WTC11 (cell line): ENCODE results near the gene LCMT2. TPM values are rescaled to one million over a fixed set of nuclear protein-coding genes. Genes with fewer than 3 reads are reported as not detected.

Experiments used
- ATAC-seq: fragments of 200-7000 bp; cut with Tn5 transposase; 2 replicates; pipeline ENCODE4 v1.10.0; 2021; ENCODE audit warnings: mild to moderate bottlenecking, moderate library complexity
- CTCF ChIA-PET: fragments of 300-600 bp; sonication (Branson Sonifier 250); formaldehyde crosslinking; loops from one replicate; lab custom pipeline; 2021; ENCODE audit warnings: antibody characterized with exemption; lab: Charles Lee
- POLR2A ChIA-PET: fragments of 350-600 bp; sonication (Branson Sonifier 250); formaldehyde crosslinking; loops from one replicate; lab custom pipeline; 2021; ENCODE audit warnings: antibody characterized with exemption; lab: Charles Lee
- DNase-seq: peaks from one replicate; pipeline ENCODE4 v3.0.0; 2021; ENCODE audit warnings: low spot score
- H3K27ac Mint-ChIP-seq: 2 replicates; pipeline ENCODE4 v1.8.0; 2021; ENCODE audit warnings: mixed read lengths
- H3K27me3 Mint-ChIP-seq: 2 replicates; pipeline ENCODE4 v1.8.0; 2021; ENCODE audit warnings: low read depth, mild to moderate bottlenecking, moderate library complexity, mixed read lengths
- H3K36me3 Mint-ChIP-seq: 2 replicates; pipeline ENCODE4 v1.8.0; 2021; ENCODE audit warnings: mixed read lengths
- H3K4me1 Mint-ChIP-seq: 2 replicates; pipeline ENCODE4 v1.8.0; 2022; ENCODE audit warnings: mixed read lengths
- H3K4me3 Mint-ChIP-seq: 2 replicates; pipeline ENCODE4 v1.8.0; 2021; ENCODE audit warnings: mild to moderate bottlenecking, moderate library complexity, mixed read lengths
- H3K9me3 Mint-ChIP-seq: 2 replicates; pipeline ENCODE4 v1.8.0; 2021; ENCODE audit warnings: mixed read lengths
- CBFB ChIP-seq: sonication (generic); formaldehyde crosslinking; IDR thresholded peaks from 2 replicates; pipeline ENCODE4 v1.8.1; 2022; ENCODE audit warnings: mild to moderate bottlenecking, low read depth, missing genetic modification reagents
- ELF4 ChIP-seq: sonication (generic); formaldehyde crosslinking; IDR thresholded peaks from 2 replicates; pipeline ENCODE4 v1.8.1; 2022; ENCODE audit warnings: low read depth, mild to moderate bottlenecking, moderate library complexity, missing genetic modification reagents
- GTF2I ChIP-seq: fragments of 250-450 bp; sonication (Bioruptor Pico); conservative IDR thresholded peaks from 2 replicates; pipeline ENCODE4 v1.4.0; 2021; ENCODE audit warnings: mild to moderate bottlenecking
- OVOL2 ChIP-seq: fragments of 250-450 bp; sonication (Bioruptor Pico); IDR thresholded peaks from 2 replicates; pipeline ENCODE4 v1.9.0; 2021; ENCODE audit warnings: mild to moderate bottlenecking, borderline replicate concordance
- RORB ChIP-seq: fragments of 250-450 bp; sonication (Bioruptor Pico); IDR thresholded peaks from 2 replicates; pipeline ENCODE4 v1.9.0; 2021; ENCODE audit warnings: mild to moderate bottlenecking
- ZBTB21 ChIP-seq: sonication (generic); formaldehyde crosslinking; IDR thresholded peaks from 2 replicates; pipeline ENCODE4 v1.8.1; 2023; ENCODE audit warnings: mild to moderate bottlenecking, missing genetic modification reagents, borderline replicate concordance
- ZNF121 ChIP-seq: sonication (generic); formaldehyde crosslinking; IDR thresholded peaks from 2 replicates; pipeline ENCODE4 v1.8.0; 2023; ENCODE audit warnings: missing genetic modification reagents
- ZNF232 ChIP-seq: sonication (generic); formaldehyde crosslinking; IDR thresholded peaks from 2 replicates; pipeline ENCODE4 v1.8.0; 2022; ENCODE audit warnings: mild to moderate bottlenecking, missing genetic modification reagents
- total RNA-seq: library from RNA; stranded (reverse); gene quantifications from 3 replicates; pipeline ENCODE4 v1.2.3, GENCODE V29; 2021
- TF ChIP-seq, protein P1 (sequence below): fragments of 250-450 bp; sonication (Bioruptor Pico); conservative IDR thresholded peaks from 2 replicates; pipeline ENCODE4 v1.9.0; 2021; ENCODE audit warnings: mild to moderate bottlenecking
- TF ChIP-seq, protein P2 (sequence below): fragments of 250-450 bp; sonication (Bioruptor Pico); IDR thresholded peaks from 2 replicates; pipeline ENCODE4 v1.9.0; 2021; ENCODE audit warnings: mild to moderate bottlenecking, borderline replicate concordance
- TF ChIP-seq, protein P3 (sequence below): sonication (generic); formaldehyde crosslinking; IDR thresholded peaks from 2 replicates; pipeline ENCODE4 v1.8.1; 2022; ENCODE audit warnings: mild to moderate bottlenecking, missing genetic modification reagents, moderate library complexity, borderline replicate concordance
- TF ChIP-seq, protein P4 (sequence below): fragments of 250-450 bp; sonication (Bioruptor Pico); IDR thresholded peaks from 2 replicates; pipeline ENCODE4 v2.1.2; 2022; ENCODE audit warnings: mild to moderate bottlenecking, moderate library complexity
- TF ChIP-seq, protein P5 (sequence below): sonication (generic); formaldehyde crosslinking; IDR thresholded peaks from 2 replicates; pipeline ENCODE4 v1.8.0; 2023; ENCODE audit warnings: mild to moderate bottlenecking, missing genetic modification reagents
- TF ChIP-seq, protein P6 (sequence below): sonication (generic); formaldehyde crosslinking; IDR thresholded peaks from 2 replicates; pipeline ENCODE4 v1.8.0; 2023; ENCODE audit warnings: missing genetic modification reagents, mild to moderate bottlenecking, borderline replicate concordance

LCMT2 gene
- total RNA-seq, 1 experiment from 2014 or later: 7.6 TPM

DNA sequence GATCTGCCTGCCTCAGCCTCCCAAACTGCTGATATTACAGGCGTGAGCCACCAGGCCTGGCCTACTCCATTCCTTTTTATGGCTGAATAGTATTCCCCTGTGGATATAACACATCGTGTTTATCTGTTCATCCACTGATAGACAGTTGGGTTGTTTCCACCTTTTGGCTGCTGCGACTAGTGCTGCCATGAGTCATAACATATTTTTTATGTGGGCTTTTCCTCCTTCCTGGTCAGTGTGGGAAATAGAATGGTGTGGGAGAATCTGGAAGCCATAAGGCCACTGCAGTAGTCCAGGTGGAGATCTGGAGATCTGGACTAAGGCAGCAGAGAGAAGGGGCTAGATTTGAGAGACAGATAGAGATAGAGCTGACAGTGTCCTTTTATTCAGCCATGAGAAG, 16.2 kb downstream of the LCMT2 start:
- TF ChIP-seq ZBTB21: no peak
- TF ChIP-seq, protein P1, sequence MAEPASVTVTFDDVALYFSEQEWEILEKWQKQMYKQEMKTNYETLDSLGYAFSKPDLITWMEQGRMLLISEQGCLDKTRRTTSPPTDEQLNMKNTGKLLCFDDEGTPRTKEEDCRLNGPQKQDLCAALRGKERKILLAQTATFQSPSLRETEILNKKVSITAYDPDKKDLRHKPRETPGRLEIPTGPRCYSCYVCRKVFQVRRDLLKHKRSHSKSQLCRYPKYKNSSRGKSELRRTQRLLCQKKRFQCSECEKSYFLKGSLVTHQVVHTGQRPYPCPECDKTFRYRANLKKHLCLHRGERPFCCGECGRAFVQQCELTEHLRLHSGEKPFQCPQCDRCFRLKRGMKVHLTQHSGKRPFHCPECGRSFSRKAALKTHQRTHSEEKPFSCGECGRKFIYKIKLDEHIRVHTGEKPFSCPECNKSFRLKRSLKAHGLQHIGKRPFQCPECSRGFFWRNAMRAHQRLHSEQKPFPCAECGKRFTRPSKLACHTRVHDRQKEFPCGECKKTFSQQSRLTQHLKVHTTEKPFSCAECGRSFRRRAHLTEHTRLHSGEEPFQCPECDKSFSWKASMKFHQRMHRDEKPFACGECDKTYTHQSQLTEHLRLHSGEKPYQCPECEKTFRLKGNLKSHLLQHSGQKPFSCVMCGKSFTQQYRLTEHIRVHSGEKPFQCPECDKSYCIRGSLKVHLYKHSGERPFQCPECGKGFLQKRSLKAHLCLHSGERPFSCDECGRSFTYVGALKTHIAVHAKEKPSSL (CRISPR knock-in tag): no peak
- TF ChIP-seq, protein P2, sequence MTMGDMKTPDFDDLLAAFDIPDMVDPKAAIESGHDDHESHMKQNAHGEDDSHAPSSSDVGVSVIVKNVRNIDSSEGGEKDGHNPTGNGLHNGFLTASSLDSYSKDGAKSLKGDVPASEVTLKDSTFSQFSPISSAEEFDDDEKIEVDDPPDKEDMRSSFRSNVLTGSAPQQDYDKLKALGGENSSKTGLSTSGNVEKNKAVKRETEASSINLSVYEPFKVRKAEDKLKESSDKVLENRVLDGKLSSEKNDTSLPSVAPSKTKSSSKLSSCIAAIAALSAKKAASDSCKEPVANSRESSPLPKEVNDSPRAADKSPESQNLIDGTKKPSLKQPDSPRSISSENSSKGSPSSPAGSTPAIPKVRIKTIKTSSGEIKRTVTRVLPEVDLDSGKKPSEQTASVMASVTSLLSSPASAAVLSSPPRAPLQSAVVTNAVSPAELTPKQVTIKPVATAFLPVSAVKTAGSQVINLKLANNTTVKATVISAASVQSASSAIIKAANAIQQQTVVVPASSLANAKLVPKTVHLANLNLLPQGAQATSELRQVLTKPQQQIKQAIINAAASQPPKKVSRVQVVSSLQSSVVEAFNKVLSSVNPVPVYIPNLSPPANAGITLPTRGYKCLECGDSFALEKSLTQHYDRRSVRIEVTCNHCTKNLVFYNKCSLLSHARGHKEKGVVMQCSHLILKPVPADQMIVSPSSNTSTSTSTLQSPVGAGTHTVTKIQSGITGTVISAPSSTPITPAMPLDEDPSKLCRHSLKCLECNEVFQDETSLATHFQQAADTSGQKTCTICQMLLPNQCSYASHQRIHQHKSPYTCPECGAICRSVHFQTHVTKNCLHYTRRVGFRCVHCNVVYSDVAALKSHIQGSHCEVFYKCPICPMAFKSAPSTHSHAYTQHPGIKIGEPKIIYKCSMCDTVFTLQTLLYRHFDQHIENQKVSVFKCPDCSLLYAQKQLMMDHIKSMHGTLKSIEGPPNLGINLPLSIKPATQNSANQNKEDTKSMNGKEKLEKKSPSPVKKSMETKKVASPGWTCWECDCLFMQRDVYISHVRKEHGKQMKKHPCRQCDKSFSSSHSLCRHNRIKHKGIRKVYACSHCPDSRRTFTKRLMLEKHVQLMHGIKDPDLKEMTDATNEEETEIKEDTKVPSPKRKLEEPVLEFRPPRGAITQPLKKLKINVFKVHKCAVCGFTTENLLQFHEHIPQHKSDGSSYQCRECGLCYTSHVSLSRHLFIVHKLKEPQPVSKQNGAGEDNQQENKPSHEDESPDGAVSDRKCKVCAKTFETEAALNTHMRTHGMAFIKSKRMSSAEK (CRISPR knock-in tag): no peak
- TF ChIP-seq RORB (CRISPR knock-in tag): no peak
- TF ChIP-seq, protein P3, sequence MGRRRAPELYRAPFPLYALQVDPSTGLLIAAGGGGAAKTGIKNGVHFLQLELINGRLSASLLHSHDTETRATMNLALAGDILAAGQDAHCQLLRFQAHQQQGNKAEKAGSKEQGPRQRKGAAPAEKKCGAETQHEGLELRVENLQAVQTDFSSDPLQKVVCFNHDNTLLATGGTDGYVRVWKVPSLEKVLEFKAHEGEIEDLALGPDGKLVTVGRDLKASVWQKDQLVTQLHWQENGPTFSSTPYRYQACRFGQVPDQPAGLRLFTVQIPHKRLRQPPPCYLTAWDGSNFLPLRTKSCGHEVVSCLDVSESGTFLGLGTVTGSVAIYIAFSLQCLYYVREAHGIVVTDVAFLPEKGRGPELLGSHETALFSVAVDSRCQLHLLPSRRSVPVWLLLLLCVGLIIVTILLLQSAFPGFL (CRISPR knock-in tag): no peak
- no peak for TF ChIP-seq GTF2I
- no peak for TF ChIP-seq ZNF232 (CRISPR knock-in tag)
- TF ChIP-seq, protein P4, sequence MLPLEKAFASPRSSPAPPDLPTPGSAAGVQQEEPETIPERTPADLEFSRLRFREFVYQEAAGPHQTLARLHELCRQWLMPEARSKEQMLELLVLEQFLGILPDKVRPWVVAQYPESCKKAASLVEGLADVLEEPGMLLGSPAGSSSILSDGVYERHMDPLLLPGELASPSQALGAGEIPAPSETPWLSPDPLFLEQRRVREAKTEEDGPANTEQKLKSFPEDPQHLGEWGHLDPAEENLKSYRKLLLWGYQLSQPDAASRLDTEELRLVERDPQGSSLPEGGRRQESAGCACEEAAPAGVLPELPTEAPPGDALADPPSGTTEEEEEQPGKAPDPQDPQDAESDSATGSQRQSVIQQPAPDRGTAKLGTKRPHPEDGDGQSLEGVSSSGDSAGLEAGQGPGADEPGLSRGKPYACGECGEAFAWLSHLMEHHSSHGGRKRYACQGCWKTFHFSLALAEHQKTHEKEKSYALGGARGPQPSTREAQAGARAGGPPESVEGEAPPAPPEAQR (CRISPR knock-in tag): no peak
- TF ChIP-seq ELF4 (CRISPR knock-in tag): no peak
- TF ChIP-seq, protein P5, sequence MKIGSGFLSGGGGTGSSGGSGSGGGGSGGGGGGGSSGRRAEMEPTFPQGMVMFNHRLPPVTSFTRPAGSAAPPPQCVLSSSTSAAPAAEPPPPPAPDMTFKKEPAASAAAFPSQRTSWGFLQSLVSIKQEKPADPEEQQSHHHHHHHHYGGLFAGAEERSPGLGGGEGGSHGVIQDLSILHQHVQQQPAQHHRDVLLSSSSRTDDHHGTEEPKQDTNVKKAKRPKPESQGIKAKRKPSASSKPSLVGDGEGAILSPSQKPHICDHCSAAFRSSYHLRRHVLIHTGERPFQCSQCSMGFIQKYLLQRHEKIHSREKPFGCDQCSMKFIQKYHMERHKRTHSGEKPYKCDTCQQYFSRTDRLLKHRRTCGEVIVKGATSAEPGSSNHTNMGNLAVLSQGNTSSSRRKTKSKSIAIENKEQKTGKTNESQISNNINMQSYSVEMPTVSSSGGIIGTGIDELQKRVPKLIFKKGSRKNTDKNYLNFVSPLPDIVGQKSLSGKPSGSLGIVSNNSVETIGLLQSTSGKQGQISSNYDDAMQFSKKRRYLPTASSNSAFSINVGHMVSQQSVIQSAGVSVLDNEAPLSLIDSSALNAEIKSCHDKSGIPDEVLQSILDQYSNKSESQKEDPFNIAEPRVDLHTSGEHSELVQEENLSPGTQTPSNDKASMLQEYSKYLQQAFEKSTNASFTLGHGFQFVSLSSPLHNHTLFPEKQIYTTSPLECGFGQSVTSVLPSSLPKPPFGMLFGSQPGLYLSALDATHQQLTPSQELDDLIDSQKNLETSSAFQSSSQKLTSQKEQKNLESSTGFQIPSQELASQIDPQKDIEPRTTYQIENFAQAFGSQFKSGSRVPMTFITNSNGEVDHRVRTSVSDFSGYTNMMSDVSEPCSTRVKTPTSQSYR (CRISPR knock-in tag): no peak
- TF ChIP-seq ZNF121 (CRISPR knock-in tag): no peak
- TF ChIP-seq OVOL2 (CRISPR knock-in tag): no peak
- no peak for TF ChIP-seq CBFB (CRISPR knock-in tag)
- TF ChIP-seq, protein P6, sequence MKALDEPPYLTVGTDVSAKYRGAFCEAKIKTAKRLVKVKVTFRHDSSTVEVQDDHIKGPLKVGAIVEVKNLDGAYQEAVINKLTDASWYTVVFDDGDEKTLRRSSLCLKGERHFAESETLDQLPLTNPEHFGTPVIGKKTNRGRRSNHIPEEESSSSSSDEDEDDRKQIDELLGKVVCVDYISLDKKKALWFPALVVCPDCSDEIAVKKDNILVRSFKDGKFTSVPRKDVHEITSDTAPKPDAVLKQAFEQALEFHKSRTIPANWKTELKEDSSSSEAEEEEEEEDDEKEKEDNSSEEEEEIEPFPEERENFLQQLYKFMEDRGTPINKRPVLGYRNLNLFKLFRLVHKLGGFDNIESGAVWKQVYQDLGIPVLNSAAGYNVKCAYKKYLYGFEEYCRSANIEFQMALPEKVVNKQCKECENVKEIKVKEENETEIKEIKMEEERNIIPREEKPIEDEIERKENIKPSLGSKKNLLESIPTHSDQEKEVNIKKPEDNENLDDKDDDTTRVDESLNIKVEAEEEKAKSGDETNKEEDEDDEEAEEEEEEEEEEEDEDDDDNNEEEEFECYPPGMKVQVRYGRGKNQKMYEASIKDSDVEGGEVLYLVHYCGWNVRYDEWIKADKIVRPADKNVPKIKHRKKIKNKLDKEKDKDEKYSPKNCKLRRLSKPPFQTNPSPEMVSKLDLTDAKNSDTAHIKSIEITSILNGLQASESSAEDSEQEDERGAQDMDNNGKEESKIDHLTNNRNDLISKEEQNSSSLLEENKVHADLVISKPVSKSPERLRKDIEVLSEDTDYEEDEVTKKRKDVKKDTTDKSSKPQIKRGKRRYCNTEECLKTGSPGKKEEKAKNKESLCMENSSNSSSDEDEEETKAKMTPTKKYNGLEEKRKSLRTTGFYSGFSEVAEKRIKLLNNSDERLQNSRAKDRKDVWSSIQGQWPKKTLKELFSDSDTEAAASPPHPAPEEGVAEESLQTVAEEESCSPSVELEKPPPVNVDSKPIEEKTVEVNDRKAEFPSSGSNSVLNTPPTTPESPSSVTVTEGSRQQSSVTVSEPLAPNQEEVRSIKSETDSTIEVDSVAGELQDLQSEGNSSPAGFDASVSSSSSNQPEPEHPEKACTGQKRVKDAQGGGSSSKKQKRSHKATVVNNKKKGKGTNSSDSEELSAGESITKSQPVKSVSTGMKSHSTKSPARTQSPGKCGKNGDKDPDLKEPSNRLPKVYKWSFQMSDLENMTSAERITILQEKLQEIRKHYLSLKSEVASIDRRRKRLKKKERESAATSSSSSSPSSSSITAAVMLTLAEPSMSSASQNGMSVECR (CRISPR knock-in tag): no peak
- TF ChIP-seq, all 79 proteins: peak for 0
- CTCF ChIA-PET: no interaction called here
- H3K36me3 Mint-ChIP-seq: no peaks in the 10 kb centered on the region
- peaks cover 14% of the 10 kb centered on the region for H3K27me3 Mint-ChIP-seq
- H3K9me3 Mint-ChIP-seq: no peaks in the 10 kb centered on the region
- H3K27ac Mint-ChIP-seq: no peak overlapping the region
- DNase-seq (no peak), ATAC-seq (no peak)
- 0 out of 2 replicates have a peak, but pooled peaks cover 6% of the 10 kb centered on the region for H3K4me1 Mint-ChIP-seq
- no peak overlapping the region for H3K4me3 Mint-ChIP-seq
- POLR2A ChIA-PET: no interaction called here
